Activated T-helper 17 cell treated with anti-CD3 and anti-CD28 coated beads, Interleukin-2, amount 50 U/mL, for 72 hours (primary cell): ENCODE data around the gene CACNG1. TPM values are rescaled to one million over a fixed set of nuclear protein-coding genes. Genes with fewer than 3 reads are reported as not detected.

Experiments used
- ATAC-seq: fragments of 150-1000 bp; cut with Tn5 transposase; replicated peaks from 2 replicates; pipeline ENCODE4 v1.10.0; 2021; ENCODE audit warnings: mild to moderate bottlenecking, moderate library complexity
- H3K27ac Mint-ChIP-seq: one replicate; pipeline ENCODE4 v1.8.0; 2022; ENCODE audit warnings: mixed read lengths
- H3K27me3 Mint-ChIP-seq: one replicate; pipeline ENCODE4 v1.8.0; 2022; ENCODE audit warnings: mixed read lengths
- H3K36me3 Mint-ChIP-seq: one replicate; pipeline ENCODE4 v1.8.0; 2022; ENCODE audit warnings: low read depth, mild to moderate bottlenecking, mixed read lengths
- H3K4me1 Mint-ChIP-seq: one replicate; pipeline ENCODE4 v1.8.0; 2022; ENCODE audit warnings: mixed read lengths
- H3K4me3 Mint-ChIP-seq: one replicate; pipeline ENCODE4 v1.8.0; 2022; ENCODE audit warnings: mild to moderate bottlenecking, mixed read lengths
- H3K9me3 Mint-ChIP-seq: one replicate; pipeline ENCODE4 v1.8.0; 2022; ENCODE audit warnings: mixed read lengths
- total RNA-seq, 2 donors: library from RNA; stranded (reverse); gene quantifications; one replicate each; pipeline ENCODE4 v1.2.3, GENCODE V29; 2022

The CACNG1 gene
- total RNA-seq, result not detected

- Mint-ChIP-seq H3K36me3 (no peaks in the 10 kb centered on the region), H3K4me1 (no peaks in the 10 kb centered on the region), H3K9me3 (peaks cover 12% of the 10 kb centered on the region), H3K4me3 (no peak within 1 kb of the TSS), H3K27me3 (peaks cover 3% of the 10 kb centered on the region), H3K27ac (no peak within 1 kb of the TSS)
- ATAC-seq, result no peak
These were observed at the start of gene CACNG1 for GRCh38 chr17:67044016-67044772. TSS of gene CACNG1 (plus strand) at chr17:67044554. CDS start at chr17:67044661, 107 bp downstream.

DNA sequence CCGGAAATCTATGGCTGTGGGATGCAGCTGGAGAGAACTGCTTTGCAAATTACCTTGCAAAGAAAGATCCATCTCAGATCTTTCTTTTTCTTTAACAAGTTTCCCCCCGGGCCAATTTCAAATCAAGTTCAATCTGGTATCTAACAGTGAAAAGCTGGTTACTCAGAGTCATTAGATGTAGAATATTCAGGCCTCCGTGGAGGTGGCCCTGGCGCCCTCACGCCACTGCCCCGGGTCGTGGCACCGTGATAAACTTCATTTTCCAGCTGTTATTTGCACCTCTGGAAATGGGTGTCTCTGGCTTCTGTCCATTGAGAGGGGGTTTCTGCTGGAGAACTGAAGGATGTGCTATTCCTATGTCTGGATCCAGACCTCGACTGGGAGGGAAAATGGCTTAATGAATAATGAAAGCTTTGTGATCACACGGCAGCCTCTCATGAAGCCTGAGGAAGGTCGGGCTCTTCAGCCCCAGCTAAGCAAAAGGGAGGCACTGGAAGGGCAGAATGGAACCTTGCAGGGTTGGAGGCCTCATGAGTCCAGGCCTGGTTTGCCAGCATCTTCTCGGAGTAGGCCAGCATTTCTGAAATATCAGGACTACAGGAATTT, 49.3 kb upstream of the CACNG1 start:
- H3K27ac Mint-ChIP-seq, result no peak overlapping the region
- no peaks in the 10 kb centered on the region for H3K36me3 Mint-ChIP-seq
- peaks cover 28% of the 10 kb centered on the region for H3K27me3 Mint-ChIP-seq
- H3K9me3 Mint-ChIP-seq, result no peaks in the 10 kb centered on the region
- no peaks in the 10 kb centered on the region for H3K4me1 Mint-ChIP-seq
- no peak for ATAC-seq
- H3K4me3 Mint-ChIP-seq, result no peak overlapping the region

DNA sequence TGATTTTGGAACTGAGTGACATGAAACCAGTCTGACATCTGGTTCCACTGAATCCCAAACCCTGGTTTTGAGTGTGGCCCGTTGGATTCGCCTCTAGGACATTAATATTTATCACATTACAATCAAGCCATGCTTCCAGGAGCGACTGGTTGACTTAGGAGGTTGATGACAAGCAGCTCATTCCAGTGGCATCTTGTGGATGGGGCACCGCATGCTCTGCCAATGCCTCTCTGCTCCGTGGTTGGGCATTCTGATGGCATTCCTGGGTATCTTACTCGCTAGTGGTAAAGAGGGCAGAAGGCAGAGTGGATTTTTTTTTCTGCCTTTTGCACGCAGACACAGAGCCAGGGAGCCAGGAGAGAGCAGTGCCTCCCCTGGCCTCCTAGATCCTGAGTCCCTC, 48.4 kb upstream of the CACNG1 start:
- Mint-ChIP-seq H3K27ac (no peak overlapping the region), H3K27me3 (peaks cover 28% of the 10 kb centered on the region), H3K36me3 (no peaks in the 10 kb centered on the region), H3K4me1 (no peaks in the 10 kb centered on the region), H3K9me3 (no peaks in the 10 kb centered on the region), H3K4me3 (no peak overlapping the region)
- ATAC-seq, result no peak

- peaks cover 24% of the 10 kb centered on the region for H3K27me3 Mint-ChIP-seq
- H3K4me1 Mint-ChIP-seq, result no peaks in the 10 kb centered on the region
- no peak overlapping the region for H3K4me3 Mint-ChIP-seq
- no peak for ATAC-seq
- no peaks in the 10 kb centered on the region for H3K9me3 Mint-ChIP-seq
- no peaks in the 10 kb centered on the region for H3K36me3 Mint-ChIP-seq
- H3K27ac Mint-ChIP-seq, result no peak overlapping the region
These were observed 47.4 kb upstream of the CACNG1 start for GRCh38 chr17:66996926-66997325.

DNA sequence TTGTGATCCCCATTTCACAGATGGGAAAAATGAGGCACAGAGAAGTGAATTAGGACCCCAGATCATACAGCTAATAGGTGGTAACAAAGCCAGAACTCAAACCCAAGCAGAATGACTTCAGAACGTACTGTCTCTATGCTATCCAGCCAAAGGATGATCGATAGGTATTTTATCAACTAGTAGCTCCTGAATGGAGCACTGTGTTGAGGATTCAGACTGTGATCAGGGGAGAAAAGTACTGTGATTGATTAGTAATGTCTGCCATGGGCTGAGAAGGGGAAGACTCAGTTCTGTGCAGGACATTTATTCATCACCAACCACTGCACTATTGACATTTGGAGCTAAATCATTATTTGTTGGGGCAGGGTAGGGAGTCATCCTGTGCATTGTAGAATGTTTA, 41.1 kb upstream of the CACNG1 start:
- Mint-ChIP-seq H3K36me3 (no peaks in the 10 kb centered on the region), H3K27me3 (peaks cover 29% of the 10 kb centered on the region), H3K9me3 (peaks cover 5% of the 10 kb centered on the region), H3K4me1 (no peaks in the 10 kb centered on the region), H3K27ac (no peak overlapping the region), H3K4me3 (no peak overlapping the region)
- no peak for ATAC-seq

GRCh38 chr17:67004181-67004580, 40.2 kb upstream of the CACNG1 start:
- H3K27me3 Mint-ChIP-seq, result peaks cover 33% of the 10 kb centered on the region
- no peaks in the 10 kb centered on the region for H3K4me1 Mint-ChIP-seq
- no peak overlapping the region for H3K4me3 Mint-ChIP-seq
- ATAC-seq, result no peak
- peaks cover 5% of the 10 kb centered on the region for H3K9me3 Mint-ChIP-seq
- no peaks in the 10 kb centered on the region for H3K36me3 Mint-ChIP-seq
- H3K27ac Mint-ChIP-seq, result no peak overlapping the region

DNA sequence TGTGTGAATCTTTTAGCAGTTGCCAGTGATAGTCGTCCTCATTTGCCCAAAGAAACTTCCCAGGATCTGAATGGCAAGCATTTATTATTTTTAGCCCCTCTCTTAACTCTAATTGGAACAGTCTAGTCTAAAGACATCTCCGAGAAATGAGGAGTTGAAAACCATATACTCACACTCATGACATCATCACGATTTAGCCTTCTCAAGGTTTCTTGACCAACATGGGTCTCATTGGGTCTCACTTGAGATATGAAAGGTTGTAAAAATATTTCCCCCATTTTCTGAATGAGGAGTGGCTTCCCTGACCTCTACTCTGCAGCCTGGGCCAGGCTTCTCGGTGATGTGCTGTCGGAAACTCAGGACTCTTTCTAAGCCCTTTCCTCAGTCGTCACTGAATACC, 37.1 kb upstream of the CACNG1 start:
- Mint-ChIP-seq H3K27me3 (peaks cover 42% of the 10 kb centered on the region), H3K4me1 (no peaks in the 10 kb centered on the region), H3K9me3 (peaks cover 5% of the 10 kb centered on the region), H3K4me3 (no peak overlapping the region), H3K27ac (no peak overlapping the region), H3K36me3 (no peaks in the 10 kb centered on the region)
- ATAC-seq, result no peak

DNA sequence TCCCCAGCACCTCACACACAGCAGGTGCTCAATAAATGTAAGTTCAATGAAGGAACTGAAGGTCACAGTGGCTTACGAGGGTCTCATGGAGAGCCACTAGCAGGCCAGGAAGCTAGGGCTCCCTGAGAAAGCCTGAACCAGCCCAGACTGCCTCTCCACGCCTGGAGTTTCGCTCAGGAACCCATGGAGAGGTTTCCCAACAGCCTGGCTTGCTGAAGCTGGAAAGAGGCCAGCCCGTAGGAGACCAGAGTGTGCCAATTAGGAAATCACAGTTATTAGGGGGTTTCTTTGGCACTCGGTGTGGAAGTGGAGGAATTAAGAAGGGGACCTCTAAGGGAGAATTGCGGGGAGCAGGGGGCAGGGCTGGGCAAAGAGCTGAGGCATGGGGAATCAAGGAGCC, 36.3 kb upstream of the CACNG1 start:
- H3K27me3 Mint-ChIP-seq, result peaks cover 35% of the 10 kb centered on the region
- no peak overlapping the region for H3K4me3 Mint-ChIP-seq
- no peak for ATAC-seq
- no peak overlapping the region for H3K27ac Mint-ChIP-seq
- no peaks in the 10 kb centered on the region for H3K36me3 Mint-ChIP-seq
- peaks cover 5% of the 10 kb centered on the region for H3K9me3 Mint-ChIP-seq
- no peaks in the 10 kb centered on the region for H3K4me1 Mint-ChIP-seq

DNA sequence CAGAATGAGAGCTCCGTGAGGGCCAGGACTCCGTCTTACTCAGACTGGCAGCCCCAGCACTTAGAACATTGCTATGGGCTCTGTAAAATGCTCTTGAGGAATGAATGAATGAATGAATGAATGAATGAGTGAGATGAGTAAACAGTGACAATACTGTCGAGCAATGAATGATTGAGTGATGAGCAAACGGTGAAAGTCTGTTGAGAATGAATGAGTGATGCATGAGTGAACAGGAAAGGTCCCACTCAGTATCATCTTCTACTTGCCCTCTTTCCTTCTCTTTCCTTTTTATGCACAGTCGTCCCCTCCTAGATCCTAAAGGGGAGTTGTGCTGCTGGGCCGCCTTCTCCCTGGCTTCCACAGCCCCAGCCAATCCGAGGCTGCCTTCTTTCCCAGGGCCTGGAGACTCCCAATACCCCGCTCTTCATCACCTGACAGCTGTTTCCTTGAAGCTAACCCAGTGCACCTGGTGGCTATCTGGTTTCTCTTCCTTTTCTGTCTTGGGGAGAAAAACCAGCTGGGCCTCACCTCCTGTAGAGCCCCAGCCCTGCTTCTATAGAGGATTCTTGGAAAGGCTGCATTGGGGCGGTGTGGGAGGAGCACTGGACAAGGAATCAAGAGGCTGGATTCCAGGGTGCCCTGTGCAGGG, 32.7 kb upstream of the CACNG1 start:
- Mint-ChIP-seq H3K4me3 (no peak overlapping the region), H3K27me3 (peaks cover 25% of the 10 kb centered on the region), H3K9me3 (peaks cover 5% of the 10 kb centered on the region), H3K36me3 (no peaks in the 10 kb centered on the region), H3K27ac (no peak overlapping the region), H3K4me1 (no peaks in the 10 kb centered on the region)
- ATAC-seq, result no peak

- Mint-ChIP-seq H3K36me3 (no peaks in the 10 kb centered on the region), H3K4me1 (no peaks in the 10 kb centered on the region), H3K4me3 (no peak overlapping the region), H3K9me3 (no peaks in the 10 kb centered on the region), H3K27ac (no peak overlapping the region), H3K27me3 (peaks cover 15% of the 10 kb centered on the region)
- ATAC-seq, result no peak
These were observed 30.5 kb upstream of the CACNG1 start for GRCh38 chr17:67013891-67014290.

- H3K27ac Mint-ChIP-seq, result no peak overlapping the region
- H3K9me3 Mint-ChIP-seq, result no peaks in the 10 kb centered on the region
- no peaks in the 10 kb centered on the region for H3K4me1 Mint-ChIP-seq
- no peak for ATAC-seq
- H3K27me3 Mint-ChIP-seq, result peaks cover 13% of the 10 kb centered on the region
- H3K4me3 Mint-ChIP-seq, result no peak overlapping the region
- H3K36me3 Mint-ChIP-seq, result no peaks in the 10 kb centered on the region
These were observed 29.4 kb upstream of the CACNG1 start for GRCh38 chr17:67015001-67015400.

GRCh38 chr17:67016039-67016762, 28.2 kb upstream of the CACNG1 start:
- Mint-ChIP-seq H3K9me3 (no peaks in the 10 kb centered on the region), H3K36me3 (no peaks in the 10 kb centered on the region), H3K4me3 (no peak overlapping the region), H3K4me1 (no peaks in the 10 kb centered on the region), H3K27ac (no peak overlapping the region), H3K27me3 (peaks cover 11% of the 10 kb centered on the region)
- no peak for ATAC-seq

- Mint-ChIP-seq H3K4me1 (no peaks in the 10 kb centered on the region), H3K36me3 (no peaks in the 10 kb centered on the region), H3K9me3 (no peaks in the 10 kb centered on the region), H3K27ac (no peak overlapping the region), H3K4me3 (no peak overlapping the region), H3K27me3 (no peaks in the 10 kb centered on the region)
- ATAC-seq, result no peak
These were observed 26.4 kb upstream of the CACNG1 start for GRCh38 chr17:67017910-67018309.

- no peak for ATAC-seq
- no peaks in the 10 kb centered on the region for H3K9me3 Mint-ChIP-seq
- H3K27ac Mint-ChIP-seq, result no peak overlapping the region
- no peak overlapping the region for H3K4me3 Mint-ChIP-seq
- H3K36me3 Mint-ChIP-seq, result no peaks in the 10 kb centered on the region
- no peaks in the 10 kb centered on the region for H3K4me1 Mint-ChIP-seq
- no peaks in the 10 kb centered on the region for H3K27me3 Mint-ChIP-seq
These were observed 25.6 kb upstream of the CACNG1 start for GRCh38 chr17:67018471-67019434.
